IMR-90 (cell line): ENCODE results near the gene CCPG1. TPM values are rescaled to one million over a fixed set of nuclear protein-coding genes. Genes with fewer than 3 reads are reported as not detected.

ENCODE experiments used
- ATAC-seq: fragments of 200-7000 bp; cut with Tn5 transposase; 2 replicates; pipeline ENCODE4 v1.9.1; 2020; ENCODE audit warnings: low read depth, mild to moderate bottlenecking, moderate library complexity
- BruUV-seq: library from RNA; stranded (reverse); fragments of 400-500 nt; replicated peaks from 2 replicates; lab custom pipeline; 2021; lab: Mats Ljungman, UMichigan
- CTCF ChIA-PET: fragments of 300-600 bp; formaldehyde crosslinking; extraction: SDS; loops from one replicate; lab custom pipeline; 2021; ENCODE audit warnings: antibody characterized with exemption; lab: Yijun Ruan, JAX
- POLR2A ChIA-PET: fragments of 300-600 bp; sonication (Branson Sonifier 250); formaldehyde crosslinking; loops from one replicate; lab custom pipeline; 2022; ENCODE audit warnings: antibody characterized with exemption; ENCODE audit not compliant: unreplicated experiment; lab: Charles Lee
- DNase-seq: peaks from one replicate; pipeline ENCODE4 v3.0.0; 2013
- H2AFZ ChIP-seq: replicated peaks from 2 replicates; pipeline ENCODE3; 2013; ENCODE audit warnings: low read length, mild to moderate bottlenecking; ENCODE audit not compliant: poor library complexity
- H2AK5ac ChIP-seq: 2 replicates; pipeline ENCODE4 v1.6.1; 2013; ENCODE audit warnings: low read depth, low read length, inconsistent platforms
- H2AK9ac ChIP-seq: replicated peaks from 2 replicates; pipeline ENCODE3; 2013; ENCODE audit warnings: mild to moderate bottlenecking, low read depth, low read length, moderate library complexity; ENCODE audit not compliant: poor library complexity
- H2BK120ac ChIP-seq: 2 replicates; pipeline ENCODE4 v1.6.1; 2013; ENCODE audit warnings: low read depth, low read length, inconsistent platforms
- H2BK15ac ChIP-seq: 3 replicates; pipeline ENCODE4 v1.6.1; 2013; ENCODE audit warnings: low read depth, low read length, inconsistent platforms
- H2BK20ac ChIP-seq: 2 replicates; pipeline ENCODE4 v1.6.1; 2013; ENCODE audit warnings: low read depth, mild to moderate bottlenecking, inconsistent platforms, low read length, moderate library complexity
- H2BK5ac ChIP-seq: 2 replicates; pipeline ENCODE4 v1.6.1; 2013; ENCODE audit warnings: mild to moderate bottlenecking, low read depth, low read length, inconsistent platforms; ENCODE audit not compliant: poor library complexity, severe bottlenecking
- H3K14ac ChIP-seq: replicated peaks from 2 replicates; pipeline ENCODE4 v1.6.1; 2013; ENCODE audit warnings: low read depth, low read length, inconsistent platforms
- H3K18ac ChIP-seq: 2 replicates; pipeline ENCODE4 v1.6.1; 2013; ENCODE audit warnings: low read depth, low read length, control low read depth
- H3K23ac ChIP-seq: 2 replicates; pipeline ENCODE4 v1.6.1; 2013; ENCODE audit warnings: low read depth, low read length, inconsistent platforms
- H3K27ac ChIP-seq: 2 replicates; pipeline ENCODE4 v1.5.1; 2013; ENCODE audit warnings: mild to moderate bottlenecking, control low read depth, low read length; ENCODE audit not compliant: insufficient read depth
- H3K27me3 ChIP-seq: 2 replicates; pipeline ENCODE4 v1.6.1; 2013; ENCODE audit warnings: low read length; ENCODE audit not compliant: control insufficient read depth, insufficient read depth
- H3K36me3 ChIP-seq: 2 replicates; pipeline ENCODE4 v1.6.1; 2013; ENCODE audit warnings: low read length, mixed read lengths; ENCODE audit not compliant: control insufficient read depth, insufficient read depth
- H3K4ac ChIP-seq: 2 replicates; pipeline ENCODE4 v1.6.1; 2013; ENCODE audit warnings: low read depth, low read length, inconsistent platforms
- H3K4me1 ChIP-seq: 2 replicates; pipeline ENCODE4 v1.6.1; 2013; ENCODE audit warnings: low read length, mixed read lengths; ENCODE audit not compliant: control insufficient read depth, insufficient read depth
- H3K4me2 ChIP-seq: 2 replicates; pipeline ENCODE4 v1.6.1; 2013; ENCODE audit warnings: low read depth, mild to moderate bottlenecking, control low read depth, low read length, moderate library complexity
- H3K4me3 ChIP-seq: 2 replicates; pipeline ENCODE4 v1.5.1; 2013; ENCODE audit warnings: low read depth, mild to moderate bottlenecking, control low read depth, low read length, moderate library complexity; ENCODE audit not compliant: insufficient read depth
- H3K56ac ChIP-seq: 2 replicates; pipeline ENCODE4 v1.6.1; 2013; ENCODE audit warnings: low read length, inconsistent platforms; ENCODE audit not compliant: insufficient read depth; ENCODE audit errors: extremely low read depth
- H3K79me1 ChIP-seq, 2 experiments: 2 replicates each; pipeline ENCODE4 v1.6.1; 2013; ENCODE audit warnings: low read length in 2 of 2, inconsistent platforms in 1 of 2, low read depth in 1 of 2
- H3K9ac ChIP-seq: 2 replicates; pipeline ENCODE4 v1.6.1; 2013; ENCODE audit warnings: low read depth, low read length, control low read depth
- H3K9me1 ChIP-seq: 2 replicates; pipeline ENCODE4 v1.6.1; 2013; ENCODE audit warnings: low read length, inconsistent platforms; ENCODE audit not compliant: insufficient read depth
- H3K9me3 ChIP-seq: 2 replicates; pipeline ENCODE4 v1.6.1; 2013; ENCODE audit warnings: low read length; ENCODE audit not compliant: control insufficient read depth, insufficient read depth
- H4K20me1 ChIP-seq: 2 replicates; pipeline ENCODE4 v1.6.1; 2013; ENCODE audit warnings: low read length, inconsistent platforms; ENCODE audit not compliant: insufficient read depth
- H4K5ac ChIP-seq: 2 replicates; pipeline ENCODE4 v1.6.1; 2013; ENCODE audit warnings: mild to moderate bottlenecking, low read depth, low read length, control low read depth
- H4K8ac ChIP-seq, 2 experiments: 2 replicates each; pipeline ENCODE4 v1.6.1; 2013; ENCODE audit warnings: low read depth in 2 of 2, low read length in 2 of 2, control low read depth in 1 of 2, inconsistent platforms in 1 of 2
- H4K91ac ChIP-seq: 2 replicates; pipeline ENCODE4 v1.6.1; 2013; ENCODE audit warnings: low read depth, low read length, inconsistent platforms; ENCODE audit not compliant: insufficient read depth
- FOS ChIP-seq: fragments of 150-350 bp; IDR thresholded peaks from 2 replicates; pipeline ENCODE4 v1.6.1; 2016; ENCODE audit warnings: low read depth, low read length
- NFE2L2 ChIP-seq: fragments of 150-350 bp; IDR thresholded peaks from 2 replicates; pipeline ENCODE4 v1.6.1; 2016; ENCODE audit warnings: low read depth, mild to moderate bottlenecking, low read length
- RFX5 ChIP-seq: IDR thresholded peaks from 2 replicates; pipeline ENCODE4 v1.8.0; 2012; ENCODE audit warnings: low read depth, mild to moderate bottlenecking, low read length, moderate library complexity
- WGBS, 2 experiments: methylation state at CpG; one replicate each; pipeline versions ENCODE4 v1.1.5 to v1.1.7; 2013; ENCODE audit warnings: missing lambda C conversion rate in 2 of 2; ENCODE audit not compliant: insufficient read length in 1 of 2; ENCODE audit errors: extremely low coverage in 2 of 2; 5-methylcytosine and 5-hydroxymethylcytosine counted together
- dilution Hi-C: fragments of 300-500 bp; cut with HindIII; formaldehyde crosslinking; loops from one replicate; pipeline ENCODE4 v1.14.3; 2018; ENCODE audit warnings: low sequenced_read_pairs; ENCODE audit not compliant: unreplicated experiment
- in situ Hi-C: fragments of 300-500 bp; cut with MboI; formaldehyde crosslinking; loops from 3 replicates; pipeline ENCODE4 v1.14.3; 2019; ENCODE audit warnings: low sequenced_read_pairs, inconsistent platforms, mixed read lengths
- intact Hi-C: fragments of 100-400 bp; cut with micrococcal nuclease; formaldehyde crosslinking; loops from 2 replicates; pipeline ENCODE4 v1.10.0; 2022
- polyA plus RNA-seq, 3 experiments: library from polyadenylated mRNA; depleted of rRNA; stranded (reverse); fragments of >200 nt; gene quantifications; 2 replicates each; pipeline ENCODE4 v1.2.3, GENCODE V29; 2012; ENCODE audit warnings: low replicate concordance in 1 of 3
- total RNA-seq: library from RNA; depleted of rRNA; stranded (reverse); fragments of >200 nt; gene quantifications from 2 replicates; pipeline ENCODE4 v1.2.3, GENCODE V29; 2012

Gene CCPG1
- total and polyA plus RNA-seq, 2 of the 4 experiments (the other 2 are of a cell fraction) = 11.4 to 14.3 TPM

DNA sequence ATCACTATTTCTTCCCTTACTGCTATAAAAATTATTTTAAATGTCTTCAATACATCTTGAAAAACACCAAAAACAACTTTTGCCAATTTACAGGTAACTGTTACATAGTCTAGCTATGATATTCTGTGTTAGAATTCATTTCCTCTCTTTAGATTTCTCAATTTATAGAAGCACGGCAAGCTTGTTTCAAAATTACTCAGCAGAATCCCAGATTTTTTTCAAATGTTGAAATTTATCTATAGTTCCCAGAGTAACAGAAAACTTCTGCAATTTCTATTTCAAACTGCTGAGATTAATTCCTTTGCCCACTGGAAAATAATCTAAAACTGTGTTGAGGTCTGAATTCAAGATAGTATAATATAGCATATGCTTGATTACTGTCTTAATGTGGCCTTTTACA is 41.2 kb downstream of the CCPG1 start:
- dilution Hi-C loops = no loop called here
- WGBS, 2 experiments = no CpG with 5 or more reads among the region's 1 CpG
- ATAC-seq = no peak

More for the DNA sequence above, 41.2 kb downstream of the CCPG1 start:
- no peak overlapping the region for H2AFZ ChIP-seq
- no peak overlapping the region for H2BK120ac ChIP-seq
- no peak overlapping the region for H4K5ac ChIP-seq
- ChIA-PET CTCF (interaction anchor here (0.6 kb wide), 1 partner anchor 40 kb away, joined by 4 read pairs; no protein-coding TSS in a partner anchor), POLR2A (no interaction called here)
- H2AK5ac ChIP-seq = no peak overlapping the region
- no peak overlapping the region for H2BK5ac ChIP-seq
- H3K56ac ChIP-seq = no peak overlapping the region
- no peaks in the 10 kb centered on the region for H4K20me1 ChIP-seq
- no peaks in the 10 kb centered on the region for H3K79me1 ChIP-seq
- H3K27ac ChIP-seq = no peak overlapping the region
- H3K9me3 ChIP-seq = no peaks in the 10 kb centered on the region
- H3K27me3 ChIP-seq = no peaks in the 10 kb centered on the region
- TF ChIP-seq NFE2L2 (no peak), FOS (no peak), RFX5 (no peak)
- no peak overlapping the region for H3K14ac ChIP-seq
- no peak overlapping the region for H2BK15ac ChIP-seq
- H3K9ac ChIP-seq = no peak overlapping the region
- in situ Hi-C loops (no loop called here), intact Hi-C loops (no loop called here)
- no peak overlapping the region for H3K4me3 ChIP-seq
- no peaks in the 10 kb centered on the region for H3K4me1 ChIP-seq
- DNase-seq = no peak
- no peak overlapping the region for H2AK9ac ChIP-seq
- no peak overlapping the region for H4K8ac ChIP-seq
- no peak overlapping the region for H3K23ac ChIP-seq
- 0 out of 2 replicates have a peak, but pooled peaks cover 2% of the 10 kb centered on the region for H3K9me1 ChIP-seq
- no peaks in the 10 kb centered on the region for H3K36me3 ChIP-seq
- H3K4ac ChIP-seq = no peak overlapping the region
- no peak overlapping the region for H3K18ac ChIP-seq
- BruUV-seq = no TSS peak
- no peak overlapping the region for H2BK20ac ChIP-seq
- H4K91ac ChIP-seq = no peak overlapping the region
- H3K4me2 ChIP-seq = no peak overlapping the region
